Uterus (tissue), 2 donors: ENCODE data around the gene PTPRN2.

Source experiments
- POLR2A ChIP-seq, 2 donors: fragments of 450-650 bp; IDR thresholded peaks; one replicate each; pipeline ENCODE4 v1.6.1; 2016; ENCODE audit warnings: antibody characterized with exemption in 2 of 2, mild to moderate bottlenecking in 1 of 2, moderate library complexity in 1 of 2
- TF ChIP-seq, protein P1 (sequence below), 4 experiments: fragments of 200-600 bp in 2 of 4; fragments of 450-650 bp in 2 of 4; sonication (generic) in 2 of 4; IDR thresholded peaks; one replicate each; pipeline ENCODE4 v1.5.1; 2016 to 2019; ENCODE audit warnings: antibody characterized with exemption in 4 of 4, mild to moderate bottlenecking in 2 of 4, moderate library complexity in 1 of 4

- TF ChIP-seq, protein P1, sequence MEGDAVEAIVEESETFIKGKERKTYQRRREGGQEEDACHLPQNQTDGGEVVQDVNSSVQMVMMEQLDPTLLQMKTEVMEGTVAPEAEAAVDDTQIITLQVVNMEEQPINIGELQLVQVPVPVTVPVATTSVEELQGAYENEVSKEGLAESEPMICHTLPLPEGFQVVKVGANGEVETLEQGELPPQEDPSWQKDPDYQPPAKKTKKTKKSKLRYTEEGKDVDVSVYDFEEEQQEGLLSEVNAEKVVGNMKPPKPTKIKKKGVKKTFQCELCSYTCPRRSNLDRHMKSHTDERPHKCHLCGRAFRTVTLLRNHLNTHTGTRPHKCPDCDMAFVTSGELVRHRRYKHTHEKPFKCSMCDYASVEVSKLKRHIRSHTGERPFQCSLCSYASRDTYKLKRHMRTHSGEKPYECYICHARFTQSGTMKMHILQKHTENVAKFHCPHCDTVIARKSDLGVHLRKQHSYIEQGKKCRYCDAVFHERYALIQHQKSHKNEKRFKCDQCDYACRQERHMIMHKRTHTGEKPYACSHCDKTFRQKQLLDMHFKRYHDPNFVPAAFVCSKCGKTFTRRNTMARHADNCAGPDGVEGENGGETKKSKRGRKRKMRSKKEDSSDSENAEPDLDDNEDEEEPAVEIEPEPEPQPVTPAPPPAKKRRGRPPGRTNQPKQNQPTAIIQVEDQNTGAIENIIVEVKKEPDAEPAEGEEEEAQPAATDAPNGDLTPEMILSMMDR (IDR thresholded peaks at IDR 0.05), result no peak
- TF ChIP-seq POLR2A (IDR thresholded peaks at IDR 0.05), result no peak
Observed at GRCh38 chr7:158141806-158142518, 445.7 kb downstream of the PTPRN2 start.
